GM23338 (cell line): ENCODE measurements around the gene TRAK1. TPM values are rescaled to one million over a fixed set of nuclear protein-coding genes. Genes with fewer than 3 reads are reported as not detected.

Experiments used
- ATAC-seq: fragments of 200-7000 bp; cut with Tn5 transposase; 3 replicates; pipeline ENCODE4 v1.9.1; 2020
- DNase-seq: peaks from one replicate; pipeline ENCODE4 v3.0.0-alpha.2; 2015; ENCODE audit warnings: low spot score
- H2AFZ ChIP-seq: fragments of 200-600 bp; sonication (generic); 2 replicates; pipeline ENCODE4 v1.8.0; 2016; ENCODE audit warnings: antibody characterized with exemption, mild to moderate bottlenecking, moderate library complexity
- H3F3A ChIP-seq: fragments of 200-600 bp; sonication (generic); replicated peaks from 2 replicates; pipeline ENCODE4 v1.8.0; 2017; ENCODE audit warnings: antibody characterized with exemption, mixed run types, low read depth
- H3K27ac ChIP-seq: fragments of 200-600 bp; sonication (generic); 2 replicates; pipeline ENCODE4 v1.6.1; 2016; ENCODE audit warnings: low read depth
- H3K27me3 ChIP-seq: fragments of 200-600 bp; sonication (generic); 2 replicates; pipeline ENCODE4 v1.8.0; 2016; ENCODE audit warnings: mild to moderate bottlenecking, mixed run types, moderate library complexity; ENCODE audit not compliant: insufficient read depth
- H3K36me3 ChIP-seq: fragments of 200-600 bp; sonication (generic); 2 replicates; pipeline ENCODE4 v1.8.0; 2016; ENCODE audit warnings: mild to moderate bottlenecking; ENCODE audit not compliant: insufficient read depth
- H3K4me1 ChIP-seq: fragments of 200-600 bp; sonication (generic); 2 replicates; pipeline ENCODE4 v1.8.0; 2016; ENCODE audit warnings: mild to moderate bottlenecking, moderate library complexity; ENCODE audit not compliant: insufficient read depth
- H3K4me2 ChIP-seq: fragments of 200-600 bp; sonication (generic); 2 replicates; pipeline ENCODE4 v1.7.1; 2017; ENCODE audit warnings: mixed run types
- H3K4me3 ChIP-seq: fragments of 200-600 bp; sonication (generic); 2 replicates; pipeline ENCODE4 v1.6.1; 2016; ENCODE audit warnings: mixed run types
- H3K79me2 ChIP-seq: fragments of 200-600 bp; sonication (generic); replicated peaks from 2 replicates; pipeline ENCODE4 v1.8.0; 2017; ENCODE audit warnings: mild to moderate bottlenecking; ENCODE audit not compliant: insufficient read depth
- H3K9me2 ChIP-seq: fragments of 200-600 bp; sonication (generic); 2 replicates; pipeline ENCODE4 v1.8.0; 2017; ENCODE audit not compliant: insufficient read depth
- H4K20me1 ChIP-seq: fragments of 200-600 bp; sonication (generic); replicated peaks from 2 replicates; pipeline ENCODE4 v1.8.0; 2017; ENCODE audit warnings: mild to moderate bottlenecking; ENCODE audit not compliant: insufficient read depth
- H3K27ac Mint-ChIP-seq: 2 replicates; pipeline ENCODE4 v1.8.0; 2020; ENCODE audit warnings: inconsistent platforms, mild to moderate bottlenecking, moderate library complexity, mixed read lengths
- H3K27me3 Mint-ChIP-seq: 3 replicates; pipeline ENCODE4 v1.8.0; 2022; ENCODE audit warnings: low read depth, mild to moderate bottlenecking, moderate library complexity, mixed read lengths, inconsistent platforms; ENCODE audit not compliant: insufficient read depth, poor library complexity
- H3K36me3 Mint-ChIP-seq: 3 replicates; pipeline ENCODE4 v1.8.0; 2021; ENCODE audit warnings: low read depth, mild to moderate bottlenecking, inconsistent platforms, moderate library complexity, mixed read lengths
- H3K4me1 Mint-ChIP-seq: 3 replicates; pipeline ENCODE4 v1.8.0; 2020; ENCODE audit warnings: mild to moderate bottlenecking, inconsistent platforms, mixed read lengths
- H3K4me3 Mint-ChIP-seq: 3 replicates; pipeline ENCODE4 v1.8.0; 2021; ENCODE audit warnings: moderate library complexity, mild to moderate bottlenecking, inconsistent platforms, mixed read lengths
- H3K9me3 Mint-ChIP-seq: 3 replicates; pipeline ENCODE4 v1.8.0; 2020; ENCODE audit warnings: moderate library complexity, mild to moderate bottlenecking, inconsistent platforms, mixed read lengths
- CREB1 ChIP-seq: fragments of 250-450 bp; sonication (Bioruptor Pico); IDR thresholded peaks from 2 replicates; pipeline ENCODE4 v1.5.0; 2020; ENCODE audit warnings: low read depth, mild to moderate bottlenecking, moderate library complexity
- EZH2 ChIP-seq: fragments of 200-600 bp; sonication (generic); IDR thresholded peaks from one replicate; pipeline ENCODE4 v1.8.0; 2017; ENCODE audit warnings: antibody characterized with exemption, mild to moderate bottlenecking, low read depth; ENCODE audit not compliant: unreplicated experiment
- EZH2phosphoT487 ChIP-seq: fragments of 200-600 bp; sonication (generic); IDR thresholded peaks from one replicate; pipeline ENCODE4 v1.8.1; 2018; ENCODE audit warnings: antibody characterized with exemption; ENCODE audit not compliant: unreplicated experiment
- JUNB ChIP-seq: IDR thresholded peaks from one replicate; pipeline ENCODE4 v1.6.1; 2016; ENCODE audit warnings: antibody characterized with exemption; ENCODE audit not compliant: unreplicated experiment
- POLR2AphosphoS5 ChIP-seq: IDR thresholded peaks from 2 replicates; pipeline ENCODE4 v1.6.1; 2016; ENCODE audit warnings: antibody characterized with exemption, low read depth
- REST ChIP-seq: IDR thresholded peaks from one replicate; pipeline ENCODE4 v1.6.1; 2018; ENCODE audit warnings: antibody characterized with exemption; ENCODE audit not compliant: unreplicated experiment
- STAT1 ChIP-seq: IDR thresholded peaks from one replicate; pipeline ENCODE4 v1.6.1; 2016; ENCODE audit warnings: antibody characterized with exemption; ENCODE audit not compliant: unreplicated experiment
- ZNF114 ChIP-seq: fragments of 250-450 bp; sonication (Bioruptor Pico); IDR thresholded peaks from 2 replicates; pipeline ENCODE4 v1.5.0; 2020; ENCODE audit warnings: mild to moderate bottlenecking, moderate library complexity
- ZNF331 ChIP-seq: fragments of 250-450 bp; sonication (Bioruptor Pico); IDR thresholded peaks from 2 replicates; pipeline ENCODE4 v1.5.0; 2020; ENCODE audit warnings: low read depth, mild to moderate bottlenecking, moderate library complexity
- polyA plus RNA-seq: library from polyadenylated mRNA; unstranded; fragments of >200 nt; fragmentation: Nextera tagmentation; extraction: Ambion mirVana; gene quantifications from 2 replicates; pipeline ENCODE4 v1.2.1, GENCODE V29; 2016
- total RNA-seq: library from RNA; depleted of rRNA; stranded (reverse); fragments of >200 nt; shearing (Covaris generic); gene quantifications from 2 replicates; pipeline ENCODE4 v1.2.3, GENCODE V29; 2014
- TF ChIP-seq, protein P1 (sequence below), 2 experiments: fragments of 200-600 bp in 1 of 2; sonication (generic) in 1 of 2; conservative IDR thresholded peaks; 2 replicates each; pipeline versions ENCODE4 v1.5.1 to v1.6.1; 2016 to 2017; ENCODE audit warnings: antibody characterized with exemption in 2 of 2, low read depth in 2 of 2, mild to moderate bottlenecking in 2 of 2, moderate library complexity in 1 of 2
- TF ChIP-seq, protein P2 (sequence below): IDR thresholded peaks from 2 replicates; pipeline ENCODE4 v1.6.1; 2016; ENCODE audit warnings: antibody characterized with exemption

The TRAK1 gene
- total and polyA plus RNA-seq, 2 experiments from 2014 or later = 13.4 to 47.4 TPM

- Histone ChIP-seq H3F3A (no peaks in the 10 kb centered on the region), H2AFZ (no peak overlapping the region), H3K36me3 (no peaks in the 10 kb centered on the region), H3K4me3 (no peak overlapping the region), H4K20me1 (no peaks in the 10 kb centered on the region; the same call in 1 of the 2 replicates), H3K4me1 (peaks cover 22% of the 10 kb centered on the region), H3K9me2 (no peaks in the 10 kb centered on the region), H3K27ac (no peak overlapping the region), H3K4me2 (no peak overlapping the region), H3K27me3 (no peaks in the 10 kb centered on the region), H3K79me2 (peaks cover 65% of the 10 kb centered on the region)
- DNase-seq (no peak), ATAC-seq (no peak)
- no peaks in the 10 kb centered on the region for H3K9me3 Mint-ChIP-seq
- H3K36me3 Mint-ChIP-seq = no peaks in the 10 kb centered on the region
- peak overlapping the region; percentile 60 for H3K27ac Mint-ChIP-seq
- no peak overlapping the region for H3K4me3 Mint-ChIP-seq
- peaks cover 11% of the 10 kb centered on the region for H3K27me3 Mint-ChIP-seq
- H3K4me1 Mint-ChIP-seq = peaks cover 46% of the 10 kb centered on the region
- TF ChIP-seq ZNF114 (CRISPR knock-in tag) (no peak), ZNF331 (CRISPR knock-in tag) (no peak), EZH2 (no peak), POLR2AphosphoS5 (no peak), JUNB (no peak), CREB1 (no peak), EZH2phosphoT487 (no peak), STAT1 (no peak)
- TF ChIP-seq, protein P1, sequence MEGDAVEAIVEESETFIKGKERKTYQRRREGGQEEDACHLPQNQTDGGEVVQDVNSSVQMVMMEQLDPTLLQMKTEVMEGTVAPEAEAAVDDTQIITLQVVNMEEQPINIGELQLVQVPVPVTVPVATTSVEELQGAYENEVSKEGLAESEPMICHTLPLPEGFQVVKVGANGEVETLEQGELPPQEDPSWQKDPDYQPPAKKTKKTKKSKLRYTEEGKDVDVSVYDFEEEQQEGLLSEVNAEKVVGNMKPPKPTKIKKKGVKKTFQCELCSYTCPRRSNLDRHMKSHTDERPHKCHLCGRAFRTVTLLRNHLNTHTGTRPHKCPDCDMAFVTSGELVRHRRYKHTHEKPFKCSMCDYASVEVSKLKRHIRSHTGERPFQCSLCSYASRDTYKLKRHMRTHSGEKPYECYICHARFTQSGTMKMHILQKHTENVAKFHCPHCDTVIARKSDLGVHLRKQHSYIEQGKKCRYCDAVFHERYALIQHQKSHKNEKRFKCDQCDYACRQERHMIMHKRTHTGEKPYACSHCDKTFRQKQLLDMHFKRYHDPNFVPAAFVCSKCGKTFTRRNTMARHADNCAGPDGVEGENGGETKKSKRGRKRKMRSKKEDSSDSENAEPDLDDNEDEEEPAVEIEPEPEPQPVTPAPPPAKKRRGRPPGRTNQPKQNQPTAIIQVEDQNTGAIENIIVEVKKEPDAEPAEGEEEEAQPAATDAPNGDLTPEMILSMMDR (conservative IDR thresholded peaks at IDR 0.05; ENCODE audit: low read depth in 2 of 2) = no peak
- TF ChIP-seq, protein P2, sequence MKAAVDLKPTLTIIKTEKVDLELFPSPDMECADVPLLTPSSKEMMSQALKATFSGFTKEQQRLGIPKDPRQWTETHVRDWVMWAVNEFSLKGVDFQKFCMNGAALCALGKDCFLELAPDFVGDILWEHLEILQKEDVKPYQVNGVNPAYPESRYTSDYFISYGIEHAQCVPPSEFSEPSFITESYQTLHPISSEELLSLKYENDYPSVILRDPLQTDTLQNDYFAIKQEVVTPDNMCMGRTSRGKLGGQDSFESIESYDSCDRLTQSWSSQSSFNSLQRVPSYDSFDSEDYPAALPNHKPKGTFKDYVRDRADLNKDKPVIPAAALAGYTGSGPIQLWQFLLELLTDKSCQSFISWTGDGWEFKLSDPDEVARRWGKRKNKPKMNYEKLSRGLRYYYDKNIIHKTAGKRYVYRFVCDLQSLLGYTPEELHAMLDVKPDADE = no peak
Measured at GRCh38 chr3:42068303-42069088, 22.7 kb upstream of the TRAK1 start.

GRCh38 chr3:42070089-42070488 lies 21.1 kb upstream of the TRAK1 start:
- no peaks in the 10 kb centered on the region for H3K9me3 Mint-ChIP-seq
- no peak overlapping the region for H3K4me2 ChIP-seq
- no peak overlapping the region for H3K27ac Mint-ChIP-seq
- no peaks in the 10 kb centered on the region for H3K27me3 ChIP-seq
- H3K4me3 ChIP-seq = no peak overlapping the region
- no peaks in the 10 kb centered on the region for H3K9me2 ChIP-seq
- peaks cover 40% of the 10 kb centered on the region for H3K4me1 Mint-ChIP-seq
- DNase-seq (no peak), ATAC-seq (no peak)
- no peak overlapping the region for H2AFZ ChIP-seq
- H3K36me3 ChIP-seq = no peaks in the 10 kb centered on the region
- no peaks in the 10 kb centered on the region for H3F3A ChIP-seq
- H4K20me1 ChIP-seq = no peaks in the 10 kb centered on the region; the same call in 1 of the 2 replicates
- peaks cover 17% of the 10 kb centered on the region for H3K4me1 ChIP-seq
- H3K4me3 Mint-ChIP-seq = no peak overlapping the region
- H3K36me3 Mint-ChIP-seq = no peaks in the 10 kb centered on the region
- H3K27ac ChIP-seq = no peak overlapping the region
- TF ChIP-seq REST (no peak), JUNB (no peak), POLR2AphosphoS5 (no peak)
- H3K79me2 ChIP-seq = peaks cover 69% of the 10 kb centered on the region
- peaks cover 9% of the 10 kb centered on the region for H3K27me3 Mint-ChIP-seq
